Measurements from ENCODE around the gene ZNF784. TPM values are rescaled to one million over a fixed set of nuclear protein-coding genes. Genes with fewer than 3 reads are reported as not detected.
A peak's percentile ranks its signal among the peaks of the same experiment; 100 is the strongest.

ZNF784 gene
- total RNA-seq, 1 donor from 2014 or later: 4.9 TPM

- intact Hi-C loops (cut with micrococcal nuclease): loop anchor here (1.0 to 10.0 kb wide), 3 partner anchors 11 to 660 kb away; partner anchors contain the start of genes ZNF581, ZNF865 and ZSCAN5A
Observed at GRCh38 chr19:55654323-55654867, 30.0 kb upstream of the ZNF784 start.

DNA sequence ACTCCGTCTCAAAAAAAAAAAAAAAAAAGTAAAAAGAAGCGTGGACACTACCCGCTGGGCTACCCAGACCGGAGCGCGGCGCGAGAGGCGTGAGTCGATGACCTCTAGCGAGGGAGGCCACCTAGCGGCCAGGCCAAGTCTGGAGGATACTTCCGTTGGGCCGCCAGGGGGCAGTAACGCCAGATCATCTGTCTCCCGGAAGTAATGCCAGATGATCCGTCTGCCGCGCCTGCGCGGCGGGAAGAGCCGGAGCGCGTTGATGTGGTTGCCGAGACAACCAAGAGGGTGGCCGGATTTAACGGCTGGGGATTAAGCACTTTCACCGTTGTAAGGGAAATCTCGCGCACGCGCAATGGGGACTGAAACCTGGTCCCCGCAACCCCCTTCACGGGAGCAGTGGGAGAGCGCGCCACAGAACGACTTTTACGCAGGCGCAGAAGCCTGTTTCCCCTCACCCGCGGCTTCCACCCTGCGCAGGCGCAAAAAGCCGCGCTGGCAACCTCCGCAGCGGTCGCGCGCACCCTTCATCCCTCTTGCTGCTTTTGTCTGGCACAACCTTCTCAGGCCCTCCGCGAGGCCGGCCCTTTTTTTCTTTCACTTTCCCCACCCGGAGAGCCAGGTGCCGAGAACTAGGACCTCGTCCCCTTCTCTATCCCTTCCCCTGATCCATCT lies 29.4 kb upstream of the ZNF784 start:
- peak; percentile 97 for DNase-seq (ENCODE audit: low spot score)
- Mint-ChIP-seq H3K4me3 (ENCODE audit: low read depth) (peak overlapping the region; percentile 91), H3K27me3 (ENCODE audit: low read depth) (no peaks in the 10 kb centered on the region), H3K36me3 (ENCODE audit: low read depth) (peaks cover 35% of the 10 kb centered on the region), H3K9me3 (no peaks in the 10 kb centered on the region), H3K4me1 (ENCODE audit: low read depth) (peaks cover 27% of the 10 kb centered on the region), H3K27ac (peak overlapping the region; percentile 99)
- intact Hi-C loops (cut with micrococcal nuclease): loop anchor here (1.0 to 10.0 kb wide), 4 partner anchors 10 to 661 kb away; partner anchors contain the start of genes ZNF581, ZNF865 and ZSCAN5A

More at GRCh38 chr19:55654323-55654867, 30.0 kb upstream of the ZNF784 start:
- peak; percentile 99 for DNase-seq (ENCODE audit: low spot score)
- H3K9me3 Mint-ChIP-seq: no peaks in the 10 kb centered on the region
- H3K27me3 Mint-ChIP-seq (ENCODE audit: low read depth): no peaks in the 10 kb centered on the region
- peak overlapping the region; percentile 91 for H3K4me3 Mint-ChIP-seq (ENCODE audit: low read depth)
- H3K36me3 Mint-ChIP-seq (ENCODE audit: low read depth): peaks cover 38% of the 10 kb centered on the region
- peaks cover 26% of the 10 kb centered on the region for H3K4me1 Mint-ChIP-seq (ENCODE audit: low read depth)
- peak overlapping the region; percentile 99 for H3K27ac Mint-ChIP-seq

DNA sequence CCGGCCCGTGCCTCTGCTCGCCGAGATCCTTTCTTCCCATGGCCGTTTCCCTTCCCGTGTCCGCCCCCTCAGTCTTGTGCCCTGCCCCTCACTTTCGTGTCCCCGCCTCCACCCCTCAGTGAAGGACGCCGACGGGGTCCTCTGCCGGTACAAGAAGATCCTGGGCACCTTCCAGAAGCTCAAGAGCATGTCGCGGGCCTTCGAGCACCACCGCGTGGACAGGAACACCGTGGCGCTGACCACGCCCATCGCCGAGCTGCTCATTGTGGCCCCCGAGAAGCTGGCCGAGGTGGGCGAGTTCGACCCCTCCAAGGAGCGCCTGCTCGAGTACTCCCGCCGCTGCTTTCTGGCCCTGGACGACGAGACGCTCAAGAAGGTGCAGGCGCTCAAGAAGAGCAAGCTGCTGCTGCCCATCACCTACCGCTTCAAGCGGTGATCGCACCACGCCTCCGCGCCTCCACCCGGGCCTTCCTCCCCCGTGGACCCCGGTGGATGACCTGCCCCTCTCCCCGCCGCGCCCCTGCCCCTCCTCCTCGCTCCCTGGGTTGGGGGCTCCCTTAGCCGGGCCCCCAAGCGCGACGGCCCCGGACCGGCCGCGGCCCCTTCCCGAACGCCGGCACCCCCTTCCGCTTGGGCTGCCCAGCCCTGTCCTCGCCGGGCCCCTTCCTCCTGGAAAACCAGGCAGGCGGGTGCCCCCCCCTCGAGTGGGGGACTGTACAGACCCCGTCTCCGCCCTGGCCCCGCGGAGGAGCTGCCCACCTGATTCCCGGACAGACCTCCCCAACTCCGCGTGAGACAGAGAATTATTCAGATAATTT lies 28.2 kb upstream of the ZNF784 start:
- Mint-ChIP-seq H3K36me3 (ENCODE audit: low read depth) (peaks cover 29% of the 10 kb centered on the region), H3K27me3 (ENCODE audit: low read depth) (no peaks in the 10 kb centered on the region), H3K9me3 (no peaks in the 10 kb centered on the region), H3K4me1 (ENCODE audit: low read depth) (peaks cover 24% of the 10 kb centered on the region), H3K4me3 (ENCODE audit: low read depth) (no peak overlapping the region), H3K27ac (no peak overlapping the region)
- no peak for DNase-seq (ENCODE audit: low spot score)
- intact Hi-C loops (cut with micrococcal nuclease): loop anchor here (1.0 to 10.0 kb wide), 2 partner anchors 20 to 662 kb away; partner anchors contain the start of gene ZSCAN5A

- intact Hi-C loops (cut with micrococcal nuclease): loop anchor here (10.0 kb wide), 1 partner anchor 664 kb away; the partner anchor contains the start of gene ZSCAN5A
- no peak overlapping the region for H3K4me3 Mint-ChIP-seq (ENCODE audit: low read depth)
- no peak for DNase-seq (ENCODE audit: low spot score)
- H3K4me1 Mint-ChIP-seq (ENCODE audit: low read depth): peaks cover 24% of the 10 kb centered on the region
- H3K27ac Mint-ChIP-seq: peak overlapping the region; percentile 40
- no peaks in the 10 kb centered on the region for H3K9me3 Mint-ChIP-seq
- H3K36me3 Mint-ChIP-seq (ENCODE audit: low read depth): peaks cover 29% of the 10 kb centered on the region
- H3K27me3 Mint-ChIP-seq (ENCODE audit: low read depth): no peaks in the 10 kb centered on the region
Observed at GRCh38 chr19:55651236-55651635, 26.9 kb upstream of the ZNF784 start.

- H3K27me3 Mint-ChIP-seq (ENCODE audit: low read depth): no peaks in the 10 kb centered on the region
- intact Hi-C loops (cut with micrococcal nuclease): loop anchor here (10.0 kb wide), 1 partner anchor 664 kb away; the partner anchor contains the start of gene ZSCAN5A
- H3K36me3 Mint-ChIP-seq (ENCODE audit: low read depth): peaks cover 25% of the 10 kb centered on the region
- H3K4me1 Mint-ChIP-seq (ENCODE audit: low read depth): peaks cover 19% of the 10 kb centered on the region
- H3K9me3 Mint-ChIP-seq: no peaks in the 10 kb centered on the region
- peak overlapping the region; percentile 56 for H3K4me3 Mint-ChIP-seq (ENCODE audit: low read depth)
- no peak for DNase-seq (ENCODE audit: low spot score)
- H3K27ac Mint-ChIP-seq: peak overlapping the region; percentile 67
Observed at GRCh38 chr19:55650602-55651230, 26.4 kb upstream of the ZNF784 start.

- Mint-ChIP-seq H3K9me3 (no peaks in the 10 kb centered on the region), H3K4me1 (ENCODE audit: low read depth) (peaks cover 24% of the 10 kb centered on the region), H3K4me3 (ENCODE audit: low read depth) (peak overlapping the region; percentile 56), H3K27ac (peak overlapping the region; percentile 67), H3K27me3 (ENCODE audit: low read depth) (no peaks in the 10 kb centered on the region), H3K36me3 (ENCODE audit: low read depth) (peaks cover 26% of the 10 kb centered on the region)
- no peak for DNase-seq (ENCODE audit: low spot score)
- intact Hi-C loops (cut with micrococcal nuclease): loop anchor here (10.0 kb wide), 1 partner anchor 665 kb away; the partner anchor contains the start of gene ZSCAN5A
Observed at GRCh38 chr19:55650126-55650557, 25.8 kb upstream of the ZNF784 start.

- Mint-ChIP-seq H3K4me3 (ENCODE audit: low read depth) (peak overlapping the region; percentile 79), H3K4me1 (ENCODE audit: low read depth) (peaks cover 26% of the 10 kb centered on the region), H3K36me3 (ENCODE audit: low read depth) (peaks cover 30% of the 10 kb centered on the region), H3K27me3 (ENCODE audit: low read depth) (no peaks in the 10 kb centered on the region), H3K9me3 (no peaks in the 10 kb centered on the region), H3K27ac (peak overlapping the region; percentile 67)
- DNase-seq (ENCODE audit: low spot score): no peak
- intact Hi-C loops (cut with micrococcal nuclease): loop anchor here (10.0 kb wide), 2 partner anchors 395 to 665 kb away; partner anchors contain the start of genes PPP6R1 and ZSCAN5A
Observed at GRCh38 chr19:55649268-55650125, 25.1 kb upstream of the ZNF784 start.

DNA sequence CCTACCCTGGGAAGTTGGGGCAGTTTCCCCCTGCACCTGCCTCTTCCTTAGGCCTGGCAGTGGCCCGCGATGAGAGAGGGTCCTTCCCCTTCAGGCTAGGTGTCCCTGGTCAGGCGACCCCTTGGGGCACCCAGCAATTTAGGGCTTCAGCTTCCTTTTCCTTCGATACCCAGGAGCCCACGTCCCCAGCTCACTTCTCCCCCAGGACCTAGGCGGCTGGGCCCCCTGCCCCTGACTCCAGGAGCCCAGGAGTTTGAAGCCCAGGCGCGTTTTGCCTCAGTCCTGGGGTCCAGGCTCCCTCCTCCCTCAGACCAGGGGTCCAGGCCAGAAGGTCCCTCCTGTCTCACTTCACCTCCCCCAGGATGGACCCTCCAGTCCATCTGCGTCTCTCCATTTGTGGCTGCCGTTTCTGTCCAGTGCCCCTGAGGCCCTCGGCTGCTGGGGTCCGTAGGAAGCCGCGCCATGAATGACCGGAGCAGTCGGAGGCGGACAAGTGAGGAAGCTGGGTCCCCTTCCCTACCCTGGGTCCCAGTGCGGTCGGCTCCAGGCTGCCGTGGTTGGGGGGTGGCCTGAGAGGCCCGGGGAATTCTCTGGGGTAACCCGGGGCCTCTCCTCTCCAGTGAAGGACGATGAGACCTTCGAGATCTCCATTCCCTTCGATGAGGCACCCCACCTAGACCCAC lies 24.4 kb upstream of the ZNF784 start:
- Mint-ChIP-seq H3K4me1 (ENCODE audit: low read depth) (peaks cover 27% of the 10 kb centered on the region), H3K4me3 (ENCODE audit: low read depth) (peak overlapping the region; percentile 79), H3K27ac (peak overlapping the region; percentile 78), H3K27me3 (ENCODE audit: low read depth) (no peaks in the 10 kb centered on the region), H3K36me3 (ENCODE audit: low read depth) (peaks cover 37% of the 10 kb centered on the region), H3K9me3 (no peaks in the 10 kb centered on the region)
- intact Hi-C loops (cut with micrococcal nuclease): loop anchor here (10.0 kb wide), 1 partner anchor 394 kb away; the partner anchor contains the start of gene PPP6R1
- no peak for DNase-seq (ENCODE audit: low spot score)

- H3K27me3 Mint-ChIP-seq (ENCODE audit: low read depth): no peaks in the 10 kb centered on the region
- intact Hi-C loops (cut with micrococcal nuclease): loop anchor here (10.0 kb wide), 1 partner anchor 393 kb away; the partner anchor contains the start of gene PPP6R1
- peaks cover 31% of the 10 kb centered on the region for H3K4me1 Mint-ChIP-seq (ENCODE audit: low read depth)
- peak within 1 kb of the TSS; percentile 79 for H3K4me3 Mint-ChIP-seq (ENCODE audit: low read depth)
- H3K9me3 Mint-ChIP-seq: no peaks in the 10 kb centered on the region
- peaks cover 42% of the 10 kb centered on the region for H3K36me3 Mint-ChIP-seq (ENCODE audit: low read depth)
- peak within 1 kb of the TSS; percentile 78 for H3K27ac Mint-ChIP-seq
- DNase-seq (ENCODE audit: low spot score): peak; percentile 34
Observed at GRCh38 chr19:55647732-55648584, 23.6 kb upstream of the ZNF784 start, which contains the start of gene CCDC106. TSS of gene CCDC106 (plus strand) at chr19:55648212. CDS start at chr19:55649047, 835 bp downstream.
